ENCODE data around the gene CDC37L1.

GRCh38 chr9:4679268-4680172, at the start of gene CDC37L1:
- TF ChIP-seq, protein P1, sequence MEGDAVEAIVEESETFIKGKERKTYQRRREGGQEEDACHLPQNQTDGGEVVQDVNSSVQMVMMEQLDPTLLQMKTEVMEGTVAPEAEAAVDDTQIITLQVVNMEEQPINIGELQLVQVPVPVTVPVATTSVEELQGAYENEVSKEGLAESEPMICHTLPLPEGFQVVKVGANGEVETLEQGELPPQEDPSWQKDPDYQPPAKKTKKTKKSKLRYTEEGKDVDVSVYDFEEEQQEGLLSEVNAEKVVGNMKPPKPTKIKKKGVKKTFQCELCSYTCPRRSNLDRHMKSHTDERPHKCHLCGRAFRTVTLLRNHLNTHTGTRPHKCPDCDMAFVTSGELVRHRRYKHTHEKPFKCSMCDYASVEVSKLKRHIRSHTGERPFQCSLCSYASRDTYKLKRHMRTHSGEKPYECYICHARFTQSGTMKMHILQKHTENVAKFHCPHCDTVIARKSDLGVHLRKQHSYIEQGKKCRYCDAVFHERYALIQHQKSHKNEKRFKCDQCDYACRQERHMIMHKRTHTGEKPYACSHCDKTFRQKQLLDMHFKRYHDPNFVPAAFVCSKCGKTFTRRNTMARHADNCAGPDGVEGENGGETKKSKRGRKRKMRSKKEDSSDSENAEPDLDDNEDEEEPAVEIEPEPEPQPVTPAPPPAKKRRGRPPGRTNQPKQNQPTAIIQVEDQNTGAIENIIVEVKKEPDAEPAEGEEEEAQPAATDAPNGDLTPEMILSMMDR (IDR thresholded peaks at IDR 0.05; ENCODE audit: insufficient read depth, low read length, poor library complexity, severe bottlenecking), result peak; percentile 12
- TF ChIP-seq EZH2phosphoT487 (conservative IDR thresholded peaks at IDR 0.05; ENCODE audit: low read length), result no peak
